HepG2 (cell line): Measurements from ENCODE around the gene VEGFB. TPM values are rescaled to one million over a fixed set of nuclear protein-coding genes. Genes with fewer than 3 reads are reported as not detected.

ENCODE experiments used
- ASH2L ChIP-seq: fragments of 300-600, 200-600 bp; sonication (generic); IDR thresholded peaks from 2 replicates; pipeline ENCODE4 v1.7.0; 2017; ENCODE audit warnings: low read depth, mild to moderate bottlenecking, moderate library complexity, mixed read lengths, low read length; ENCODE audit not compliant: insufficient read length
- ATM ChIP-seq: fragments of 450-650 bp; IDR thresholded peaks from 2 replicates; pipeline ENCODE4 v1.7.1; 2017; ENCODE audit warnings: mild to moderate bottlenecking, borderline replicate concordance
- ATRX ChIP-seq: sonication (generic); formaldehyde crosslinking; IDR thresholded peaks from 2 replicates; pipeline ENCODE4 v1.4.0; 2020; ENCODE audit warnings: missing genetic modification reagents, borderline replicate concordance
- EEA1 ChIP-seq: sonication (generic); formaldehyde crosslinking; IDR thresholded peaks from 2 replicates; pipeline ENCODE4 v1.5.1; 2020; ENCODE audit warnings: mild to moderate bottlenecking, missing genetic modification reagents, borderline replicate concordance
- FUBP1 ChIP-seq: sonication (generic); formaldehyde crosslinking; IDR thresholded peaks from 2 replicates; pipeline ENCODE4 v1.5.1; 2020; ENCODE audit warnings: missing genetic modification reagents, mild to moderate bottlenecking, borderline replicate concordance
- LBX2 ChIP-seq: sonication (generic); formaldehyde crosslinking; IDR thresholded peaks from 2 replicates; pipeline ENCODE4 v1.5.0; 2020; ENCODE audit warnings: missing genetic modification reagents, mild to moderate bottlenecking, borderline replicate concordance
- LRRFIP1 ChIP-seq: sonication (generic); formaldehyde crosslinking; conservative IDR thresholded peaks from 2 replicates; pipeline ENCODE4 v1.4.0; 2020; ENCODE audit warnings: missing genetic modification reagents
- PCBP1 ChIP-seq: fragments of 200-400 bp; formaldehyde crosslinking; IDR thresholded peaks from 2 replicates; pipeline ENCODE4 v1.6.1; 2017; ENCODE audit warnings: mild to moderate bottlenecking, low read depth, low read length, borderline replicate concordance
- PRDM4 ChIP-seq: sonication (generic); formaldehyde crosslinking; IDR thresholded peaks from 2 replicates; pipeline ENCODE4 v1.9.0; 2021; ENCODE audit warnings: missing genetic modification reagents, borderline replicate concordance
- RNF2 ChIP-seq: fragments of 450-650 bp; conservative IDR thresholded peaks from 2 replicates; pipeline ENCODE4 v1.6.1; 2016; ENCODE audit warnings: low read depth
- SALL1 ChIP-seq: sonication (generic); formaldehyde crosslinking; IDR thresholded peaks from 2 replicates; pipeline ENCODE4 v1.8.0; 2022; ENCODE audit warnings: mild to moderate bottlenecking, missing genetic modification reagents
- SOX5 ChIP-seq: IDR thresholded peaks from 2 replicates; pipeline ENCODE4 v1.6.1; 2016; ENCODE audit warnings: borderline replicate concordance
- STAT5B ChIP-seq: sonication (generic); formaldehyde crosslinking; IDR thresholded peaks from 2 replicates; pipeline ENCODE4 v1.4.0; 2020; ENCODE audit warnings: missing genetic modification reagents
- TARDBP ChIP-seq: sonication (generic); formaldehyde crosslinking; IDR thresholded peaks from 2 replicates; pipeline ENCODE4 v1.8.0; 2022; ENCODE audit warnings: mild to moderate bottlenecking, missing genetic modification reagents
- TEF ChIP-seq: sonication (generic); formaldehyde crosslinking; IDR thresholded peaks from 2 replicates; pipeline ENCODE4 v1.5.0; 2020; ENCODE audit warnings: missing genetic modification reagents
- ZNF230 ChIP-seq: sonication (generic); formaldehyde crosslinking; IDR thresholded peaks from 2 replicates; pipeline ENCODE4 v1.4.0; 2020; ENCODE audit warnings: mild to moderate bottlenecking, missing genetic modification reagents
- ZNF280B ChIP-seq: sonication (generic); formaldehyde crosslinking; IDR thresholded peaks from 2 replicates; pipeline ENCODE4 v1.5.0; 2020; ENCODE audit warnings: missing genetic modification reagents, mild to moderate bottlenecking, borderline replicate concordance
- ZNF446 ChIP-seq: sonication (generic); formaldehyde crosslinking; IDR thresholded peaks from 2 replicates; pipeline ENCODE4 v1.5.0; 2020; ENCODE audit warnings: mild to moderate bottlenecking, missing genetic modification reagents
- ZNF678 ChIP-seq: sonication (generic); formaldehyde crosslinking; IDR thresholded peaks from 2 replicates; pipeline ENCODE4 v1.4.0; 2020; ENCODE audit warnings: mild to moderate bottlenecking, missing genetic modification reagents
- polyA plus RNA-seq, 8 experiments: library from polyadenylated mRNA; depleted of rRNA in 3 of 8; stranded (reverse) in 7 of 8; unstranded in 1 of 8; fragments of >200 nt; fragmentation: Illumina TruSeq in 4 of 8; extraction: Trizol in 4 of 8; gene quantifications; 2 replicates each; pipeline versions ENCODE4 v1.2.1 to v1.2.3, GENCODE V29; 2011 to 2016; ENCODE audit warnings: low read depth in 4 of 8, missing spikeins in 1 of 8, mixed read lengths in 1 of 8; ENCODE audit not compliant: insufficient read depth in 1 of 8
- total RNA-seq, 5 experiments: library from RNA; depleted of rRNA; stranded (reverse); fragments of >200 nt; fragmentation: Illumina TruSeq; extraction: Trizol; gene quantifications; 2 replicates each; pipeline ENCODE4 v1.2.3, GENCODE V29; 2016; ENCODE audit warnings: low read depth in 1 of 5

The VEGFB gene
- total and polyA plus RNA-seq, 2 of the 13 experiments (the other 11 are each of a cell fraction or from before 2014, with no cell fraction given) = 9.0 to 11.3 TPM

GRCh38 chr11:64284048-64284961, 49.9 kb downstream of the VEGFB start, which contains the start of gene BAD (continued):
- TF ChIP-seq LBX2 (no peak), TARDBP (CRISPR knock-in tag) (no peak), LRRFIP1 (CRISPR knock-in tag) (no peak), EEA1 (CRISPR knock-in tag) (no peak), ASH2L (no peak), ATRX (CRISPR knock-in tag) (no peak), ZNF280B (no peak), TEF (CRISPR knock-in tag) (no peak), ZNF678 (CRISPR knock-in tag) (no peak), ZNF446 (CRISPR knock-in tag) (no peak), STAT5B (no peak), RNF2 (no peak), PCBP1 (no peak), PRDM4 (CRISPR knock-in tag) (no peak), ZNF230 (CRISPR knock-in tag) (peak; percentile 75; the same call in 1 of the 2 replicates), ATM (no peak), FUBP1 (CRISPR knock-in tag) (no peak), SALL1 (CRISPR knock-in tag) (0 out of 2 replicates have a peak, but pooled peaks have one; percentile 15), SOX5 (CRISPR knock-in tag) (no peak)
